HG02610 (cell line): Measurements from ENCODE around the gene RAB5A.
A peak's percentile ranks its signal among the peaks of the same experiment; 100 is the strongest.
"Not testable (repeated sequence)": the region's sequence is repeated elsewhere in the genome, so short reads cannot be mapped to it uniquely, and the experiment has no call there.

Experiments used
- ATAC-seq: cut with Tn5 transposase; IDR thresholded peaks from one replicate; pipeline ENCODE4 v1.9.1; 2021; ENCODE audit warnings: mild to moderate bottlenecking, moderate library complexity; ENCODE audit not compliant: unreplicated experiment

The RAB5A gene

GRCh38 chr3:19947549-19948225 lies 790 bp downstream of the RAB5A start:
- peak; percentile 18 for ATAC-seq

DNA sequence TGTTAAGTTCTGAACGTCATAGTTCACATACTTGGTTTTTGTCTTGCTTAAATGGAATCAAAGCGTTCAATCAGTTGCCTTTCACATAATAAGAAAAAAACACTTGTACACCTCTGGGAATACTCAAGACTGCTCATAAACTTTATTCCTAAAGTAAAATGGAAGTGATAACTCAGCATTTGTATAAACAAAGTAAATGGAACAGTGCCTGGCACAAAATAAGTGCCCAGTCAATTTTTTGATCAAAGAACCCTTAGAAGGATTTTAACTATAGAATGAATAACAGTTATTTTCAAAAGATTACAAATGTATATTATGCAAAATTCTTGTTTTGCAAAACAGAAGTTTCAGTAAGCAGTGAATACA lies 1.3 kb downstream of the RAB5A start:
- ATAC-seq: no peak

GRCh38 chr3:19950316-19950715 lies 3.4 kb downstream of the RAB5A start:
- ATAC-seq: no peak

DNA sequence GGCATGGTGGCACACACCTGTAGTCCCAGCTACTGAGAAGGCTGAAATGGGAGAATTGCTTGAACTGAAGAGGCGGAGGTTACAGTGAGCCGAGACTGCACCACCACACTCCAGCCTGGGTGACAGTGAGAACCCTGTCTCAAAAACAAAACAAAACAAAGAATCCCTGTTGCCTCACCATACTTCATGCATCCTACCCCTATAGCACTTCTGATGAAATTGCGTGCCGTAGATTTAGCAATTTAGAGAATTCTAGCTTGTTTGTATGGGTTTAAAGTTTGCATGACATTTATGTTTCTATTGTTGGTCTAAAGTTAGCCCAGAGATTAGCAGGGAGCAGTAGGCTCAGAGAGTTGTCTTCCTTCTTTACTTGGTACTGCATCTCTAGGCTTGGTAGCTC lies 7.8 kb downstream of the RAB5A start:
- ATAC-seq: no peak

GRCh38 chr3:19957354-19957753 lies 10.5 kb downstream of the RAB5A start:
- ATAC-seq: not testable (repeated sequence)

DNA sequence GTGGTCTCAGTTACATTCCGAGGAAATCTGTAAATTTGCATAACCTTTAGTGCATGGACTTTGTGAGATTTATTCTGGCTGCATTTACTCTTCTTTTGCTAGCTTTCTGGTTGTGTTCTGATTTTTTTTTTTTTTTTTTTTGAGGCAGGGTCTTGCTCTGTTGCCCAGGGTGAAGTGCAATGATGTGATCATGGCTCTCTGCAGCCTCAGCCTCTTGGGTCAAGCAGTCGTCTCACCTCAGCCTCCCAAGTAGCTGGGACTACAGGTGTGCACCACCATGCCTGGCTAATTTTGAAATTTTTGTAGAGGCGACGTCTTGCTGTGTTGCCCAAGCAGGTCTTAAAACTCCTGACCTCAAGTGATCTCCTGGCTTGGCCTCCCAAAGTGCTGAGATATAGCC lies 12.6 kb downstream of the RAB5A start:
- ATAC-seq: no peak

DNA sequence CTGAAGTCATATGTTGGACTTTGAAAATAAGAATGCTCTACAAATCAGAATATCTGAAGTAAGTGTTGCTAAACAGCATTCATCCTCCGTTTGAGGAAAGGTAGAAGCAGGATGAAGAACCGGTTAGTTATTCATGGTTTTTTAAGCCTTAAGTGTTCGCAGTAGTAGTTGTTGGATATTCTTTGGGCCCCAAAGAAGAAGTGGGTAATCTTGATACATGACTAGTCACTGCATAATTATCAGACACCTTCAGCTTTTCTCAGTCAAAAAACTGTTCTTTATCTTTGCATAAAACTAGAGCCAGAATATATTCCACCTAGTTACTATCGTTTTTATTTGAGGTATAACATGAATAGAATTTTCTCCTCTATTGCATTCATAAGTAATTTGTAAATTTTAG lies 13.8 kb downstream of the RAB5A start:
- no peak for ATAC-seq

- ATAC-seq: no peak
Observed at GRCh38 chr3:19961960-19962359, 15.1 kb downstream of the RAB5A start.

DNA sequence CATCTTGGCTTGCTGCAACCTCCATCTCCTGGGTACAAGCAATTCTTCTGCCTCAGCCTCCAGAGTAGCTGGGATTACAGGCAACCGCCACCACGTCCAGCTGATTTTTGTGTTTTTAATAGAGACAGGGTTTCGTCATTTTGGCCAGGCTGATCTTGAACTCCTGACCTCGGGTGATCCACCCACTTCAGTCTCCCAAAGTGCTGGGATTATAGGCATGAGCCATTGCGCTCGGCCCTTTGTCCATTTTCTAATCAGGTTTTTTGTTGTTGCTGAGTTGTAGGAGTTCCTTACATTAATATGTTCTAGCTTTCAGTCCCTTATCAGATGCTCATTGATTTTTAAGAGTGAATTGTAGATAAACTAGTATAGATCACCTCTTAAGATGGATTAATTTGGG lies 20.3 kb downstream of the RAB5A start:
- ATAC-seq: no peak

GRCh38 chr3:19967812-19968211 lies 20.9 kb downstream of the RAB5A start:
- ATAC-seq: no peak

DNA sequence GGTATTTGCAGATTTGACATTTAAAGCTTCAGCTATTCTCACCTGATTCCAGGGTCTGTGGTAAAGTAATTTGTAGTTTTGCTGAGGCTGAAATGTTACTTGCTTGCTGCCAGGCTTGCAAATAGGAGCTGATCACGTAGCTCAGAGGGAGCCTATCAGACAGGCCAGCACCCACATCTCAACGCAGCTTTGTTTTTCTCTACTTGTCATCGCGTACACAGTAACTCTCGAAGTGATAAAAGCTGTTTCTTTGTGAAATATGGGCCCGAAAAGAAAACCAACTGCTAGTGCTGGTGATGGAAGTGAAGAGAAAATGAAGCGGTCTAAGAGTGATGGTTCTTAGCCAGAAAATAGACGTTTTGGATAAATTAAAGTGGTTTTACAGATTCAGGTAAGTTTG lies 23.4 kb downstream of the RAB5A start:
- no peak for ATAC-seq

DNA sequence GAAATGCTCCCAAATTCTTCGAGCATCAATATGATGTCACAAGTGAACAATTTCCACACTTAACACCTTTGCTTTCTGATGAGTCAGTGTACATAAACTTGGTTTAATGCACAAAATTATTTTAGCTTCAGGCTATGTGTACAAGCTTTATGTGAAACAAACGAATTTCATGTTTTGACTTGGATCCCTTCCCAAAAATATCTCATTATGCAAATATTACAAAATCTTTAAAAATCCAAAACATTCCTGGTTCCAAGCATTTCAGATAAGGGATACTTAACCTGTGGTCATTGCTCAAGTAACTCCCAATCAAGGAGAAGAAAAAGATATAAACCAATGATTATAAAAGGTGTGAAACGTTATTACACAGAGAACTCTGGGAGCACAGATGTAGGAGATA lies 25.2 kb downstream of the RAB5A start:
- ATAC-seq: no peak

DNA sequence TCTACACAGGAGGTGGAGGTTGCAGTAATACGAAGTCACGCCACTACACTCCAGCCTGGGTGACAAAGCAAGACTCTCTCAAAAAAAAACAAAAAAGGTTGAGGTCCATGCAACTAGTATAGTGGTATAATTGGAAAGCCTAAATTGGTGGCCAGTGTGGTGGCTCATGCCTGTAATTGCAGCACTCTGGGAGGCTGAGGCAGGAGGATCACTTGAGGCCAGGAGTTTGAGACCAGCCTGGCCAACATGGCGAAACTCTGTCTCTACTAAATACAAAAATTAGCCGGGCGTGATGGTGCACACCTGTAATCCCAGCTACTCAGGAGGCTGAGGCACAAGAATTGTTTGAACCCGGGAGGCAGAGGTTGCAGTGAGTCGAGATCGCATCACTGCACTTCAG lies 42.0 kb downstream of the RAB5A start:
- not testable (repeated sequence) for ATAC-seq

DNA sequence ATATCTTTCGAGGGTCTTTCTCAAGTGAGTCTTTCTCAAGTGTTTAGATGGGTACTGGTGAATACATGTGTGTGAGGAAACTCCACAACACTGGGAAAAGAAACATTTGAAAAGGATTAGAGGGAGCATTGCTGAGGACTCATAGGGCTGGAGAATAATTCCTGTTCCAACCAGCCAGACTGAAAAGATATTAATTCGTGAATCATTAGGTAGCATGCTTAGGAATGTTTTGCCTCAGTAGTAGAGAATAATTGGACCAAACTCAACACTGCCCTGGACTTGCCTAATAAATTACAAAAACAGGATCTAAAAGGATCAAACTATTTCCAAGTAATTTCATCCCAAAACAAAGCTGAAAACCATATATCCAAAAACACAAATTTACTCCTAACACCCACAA lies 47.9 kb downstream of the RAB5A start:
- no peak for ATAC-seq

DNA sequence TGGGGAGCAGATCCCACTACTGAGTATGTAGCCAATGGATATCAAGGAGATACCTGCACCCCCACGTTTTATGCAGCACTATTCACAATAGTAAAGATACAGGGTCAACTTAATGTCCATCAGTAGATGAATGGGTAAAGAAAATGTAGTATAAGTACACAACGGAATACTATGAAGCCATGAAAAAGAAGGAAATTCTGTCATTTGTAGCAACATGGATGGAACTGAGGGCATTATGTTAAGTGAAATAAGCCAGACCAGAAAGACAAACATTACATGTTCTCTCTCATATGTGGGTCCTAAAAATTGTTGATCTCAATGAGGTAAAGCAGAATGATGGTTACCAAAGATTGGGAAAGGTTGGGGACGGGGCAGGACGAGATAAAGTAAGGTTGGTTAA lies 50.6 kb downstream of the RAB5A start:
- ATAC-seq: no peak

DNA sequence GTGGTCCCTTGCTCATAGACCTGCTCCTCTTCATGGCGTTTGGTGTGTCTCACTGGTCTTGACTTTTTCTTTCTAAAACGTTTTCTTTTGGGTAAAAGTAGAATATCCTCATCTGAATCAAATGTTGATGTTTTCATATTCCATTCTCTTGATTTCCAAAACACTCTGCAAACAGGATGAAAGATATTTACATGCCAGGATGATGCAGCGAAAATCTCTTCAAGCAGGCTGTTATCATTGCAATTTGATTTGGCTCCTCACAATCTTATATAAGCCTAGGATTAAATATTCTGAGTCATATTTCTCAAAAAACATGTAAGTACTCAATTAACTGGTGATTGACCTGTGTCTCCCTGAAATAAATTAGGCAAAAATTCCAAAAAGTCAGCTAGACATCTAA lies 55.0 kb downstream of the RAB5A start:
- no peak for ATAC-seq

- no peak for ATAC-seq
Observed at GRCh38 chr3:20007960-20008359, 61.1 kb downstream of the RAB5A start.

DNA sequence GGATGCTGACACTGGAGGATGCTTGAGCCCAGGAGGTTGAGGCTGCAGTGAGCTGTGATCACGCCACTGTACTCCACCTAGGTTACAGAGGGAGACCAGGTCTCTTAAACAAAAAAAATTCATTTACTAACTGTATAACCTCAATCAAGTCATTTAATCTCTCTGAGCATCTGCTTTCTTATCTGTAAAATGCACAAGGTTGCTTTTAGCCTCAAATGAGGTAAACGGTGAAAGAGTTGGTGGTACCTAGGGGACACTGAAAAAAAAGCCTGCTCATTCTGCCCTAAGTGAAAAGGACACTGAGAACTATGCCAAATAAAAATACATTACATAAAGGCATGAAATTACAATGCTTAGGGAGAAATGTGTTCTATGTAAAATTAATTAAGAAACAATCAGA lies 61.7 kb downstream of the RAB5A start:
- ATAC-seq: no peak

DNA sequence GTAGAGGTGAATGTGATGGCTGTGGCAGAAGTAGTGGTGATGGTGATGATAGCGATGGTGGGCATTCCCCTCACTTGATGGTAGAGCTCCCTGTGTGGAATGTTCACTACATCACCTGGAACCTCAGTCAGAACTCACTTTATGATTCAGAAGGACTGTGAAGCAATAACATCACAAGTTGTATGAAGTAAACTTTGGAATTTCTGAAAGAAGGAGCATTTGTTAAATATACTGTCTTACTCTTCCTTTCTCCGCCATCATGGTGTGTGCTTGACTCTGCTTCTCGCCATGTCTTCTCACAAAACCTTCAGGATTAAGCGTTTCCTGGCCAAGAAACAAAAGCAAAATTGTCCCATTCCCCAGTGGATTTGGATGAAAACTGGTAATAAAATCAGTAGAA lies 65.3 kb downstream of the RAB5A start, which contains the start of gene PP2D1:
PP2D1 (minus strand) TSS at position 101 of the 400 bp plus-strand sequence. CDS start 192 bp downstream, outside the sequence.
- no peak for ATAC-seq

DNA sequence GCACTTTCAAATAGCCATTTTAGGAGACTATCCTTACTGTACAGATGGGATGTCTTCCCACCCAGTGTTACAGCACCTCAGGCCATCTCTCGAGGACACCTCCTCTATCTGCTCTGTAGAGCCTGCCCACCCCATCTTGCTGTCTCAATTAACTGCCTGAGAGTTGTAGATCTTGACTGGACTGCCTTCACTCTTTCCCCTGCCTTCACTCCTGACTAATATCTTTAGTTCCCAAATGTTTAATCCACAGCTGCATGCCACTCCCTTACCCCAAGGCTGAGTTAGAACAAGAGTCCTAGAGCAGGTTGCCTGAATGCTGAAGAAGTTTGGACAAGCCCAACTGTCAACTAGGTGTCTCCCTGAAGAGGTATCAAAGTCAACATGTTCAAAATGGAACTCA lies 66.5 kb downstream of the RAB5A start:
- ATAC-seq: no peak

GRCh38 chr3:20015525-20015924 lies 68.6 kb downstream of the RAB5A start:
- no peak for ATAC-seq

DNA sequence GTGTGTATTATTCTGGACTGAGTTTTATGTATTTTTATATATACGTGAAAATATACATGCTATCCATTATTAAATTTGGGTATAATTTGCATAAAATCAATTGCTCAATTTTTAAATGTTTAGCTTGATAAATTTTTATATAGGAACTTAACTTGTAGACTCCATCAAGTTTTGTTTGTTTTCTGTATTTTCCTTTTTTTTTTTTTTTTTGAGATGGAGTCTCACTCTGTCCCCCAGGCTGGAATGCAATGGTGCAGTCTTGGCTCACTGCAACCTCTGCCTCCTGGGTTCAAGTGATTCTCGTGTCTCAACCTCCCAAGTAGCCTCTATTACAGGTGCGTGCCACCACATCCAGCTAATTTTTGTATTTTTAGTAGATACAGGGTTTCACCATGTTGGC lies 69.2 kb downstream of the RAB5A start:
- ATAC-seq: not testable (repeated sequence)

GRCh38 chr3:20022954-20023622 lies 76.2 kb downstream of the RAB5A start:
- no peak for ATAC-seq
